CD4-positive, alpha-beta memory T cell (primary cell): Measurements from ENCODE around the gene NR1H3. TPM values are rescaled to one million over a fixed set of nuclear protein-coding genes. Genes with fewer than 3 reads are reported as not detected.
A peak's percentile ranks its signal among the peaks of the same experiment; 100 is the strongest.
"Not testable (repeated sequence)": the region's sequence is repeated elsewhere in the genome, so short reads cannot be mapped to it uniquely, and the experiment has no call there.

ENCODE experiments used
- CTCF ChIA-PET: fragments of 350-600 bp; sonication (Branson Sonifier 250); formaldehyde crosslinking; loops from one replicate; lab custom pipeline; 2021; ENCODE audit warnings: inconsistent platforms; ENCODE audit not compliant: partially characterized antibody; lab: Charles Lee
- POLR2A ChIA-PET: fragments of 350-600 bp; sonication (Branson Sonifier 250); formaldehyde crosslinking; loops from one replicate; lab custom pipeline; 2021; ENCODE audit not compliant: partially characterized antibody; lab: Charles Lee
- DNase-seq, 5 donors: peaks; one replicate each; pipeline versions ENCODE4 v3.0.0 to v3.0.0-alpha.2; 2020 to 2022; ENCODE audit warnings: mixed read lengths in 1 of 5
- H3K27ac ChIP-seq: one replicate; pipeline ENCODE4 v1.7.0; 2013; ENCODE audit warnings: low read depth, low read length
- H3K27me3 ChIP-seq: 2 replicates; pipeline ENCODE4 v1.7.0; 2013; ENCODE audit warnings: mild to moderate bottlenecking, low read length, moderate library complexity; ENCODE audit not compliant: insufficient read depth
- H3K36me3 ChIP-seq: 2 replicates; pipeline ENCODE4 v1.7.0; 2013; ENCODE audit warnings: mild to moderate bottlenecking, low read length, moderate library complexity; ENCODE audit not compliant: insufficient read depth
- H3K4me1 ChIP-seq: 2 replicates; pipeline ENCODE4 v1.7.0; 2013; ENCODE audit warnings: mild to moderate bottlenecking, low read length, moderate library complexity; ENCODE audit not compliant: insufficient read depth
- H3K4me3 ChIP-seq, 2 donors: one replicate each; pipeline ENCODE4 v1.7.0; 2013; ENCODE audit warnings: low read length in 2 of 2, mild to moderate bottlenecking in 1 of 2
- H3K9me3 ChIP-seq, 2 donors: one replicate each; pipeline ENCODE4 v1.7.0; 2013; ENCODE audit warnings: low read length in 2 of 2, control low read depth in 1 of 2; ENCODE audit not compliant: control insufficient read depth in 1 of 2
- H3K27ac Mint-ChIP-seq, 7 donors: one replicate each; pipeline ENCODE4 v1.8.0; 2020 to 2021; ENCODE audit warnings: mixed read lengths in 7 of 7, mild to moderate bottlenecking in 6 of 7, inconsistent platforms in 3 of 7, moderate library complexity in 3 of 7
- H3K27me3 Mint-ChIP-seq, 2 donors: one replicate each; pipeline ENCODE4 v1.8.0; 2020 to 2021; ENCODE audit warnings: mixed read lengths in 2 of 2
- H3K36me3 Mint-ChIP-seq, 2 donors: one replicate each; pipeline ENCODE4 v1.8.0; 2020 to 2021; ENCODE audit warnings: mixed read lengths in 2 of 2, inconsistent platforms in 1 of 2, mild to moderate bottlenecking in 1 of 2
- H3K4me1 Mint-ChIP-seq, 4 donors: one replicate each; pipeline ENCODE4 v1.8.0; 2020 to 2021; ENCODE audit warnings: mixed read lengths in 4 of 4, mild to moderate bottlenecking in 1 of 4
- H3K4me3 Mint-ChIP-seq, 8 donors: one replicate each; pipeline ENCODE4 v1.8.0; 2020 to 2021; ENCODE audit warnings: mixed read lengths in 8 of 8, mild to moderate bottlenecking in 7 of 8, moderate library complexity in 6 of 8, inconsistent platforms in 3 of 8
- H3K9me3 Mint-ChIP-seq, 8 donors: one replicate each; pipeline ENCODE4 v1.8.0; 2020 to 2021; ENCODE audit warnings: mixed read lengths in 8 of 8, mild to moderate bottlenecking in 5 of 8, inconsistent platforms in 3 of 8, moderate library complexity in 1 of 8
- intact Hi-C: fragments of 100-400 bp; cut with micrococcal nuclease; formaldehyde crosslinking; loops from one replicate; pipeline ENCODE4 v1.15.1; 2023
- polyA plus RNA-seq, 2 donors: library from polyadenylated mRNA; unstranded; fragments of 300-500 nt; fragmentation: Illumina TruSeq; gene quantifications; one replicate each; pipeline ENCODE4 v1.2.3, GENCODE V29; 2021
- total RNA-seq, 2 experiments: library from RNA; stranded (reverse); gene quantifications; one replicate each; pipeline ENCODE4 v1.2.3, GENCODE V29; 2021

The NR1H3 gene
- total RNA-seq (10 to 100 TPM; 17.8 to 20.0 TPM), polyA plus RNA-seq (1 to 10 TPM; 3.3 to 7.8 TPM)

GRCh38 chr11:47257517-47258316 is at the start of gene NR1H3:
NR1H3 (plus strand) TSS chr11:47257996; CDS start chr11:47259217, 1,221 bp downstream.
- Histone ChIP-seq H3K27ac (no peak within 1 kb of the TSS), H3K36me3 (no peaks in the 10 kb centered on the region), H3K27me3 (no peaks in the 10 kb centered on the region), H3K4me3 (no peak within 1 kb of the TSS), H3K4me1 (peaks cover 9% of the 10 kb centered on the region), H3K9me3 (no peaks in the 10 kb centered on the region)
- H3K4me3 Mint-ChIP-seq, result no peak within 1 kb of the TSS
- no peaks in the 10 kb centered on the region for H3K9me3 Mint-ChIP-seq
- no peak for DNase-seq
- intact Hi-C loops, result no loop called here
- H3K36me3 Mint-ChIP-seq, result no peaks in the 10 kb centered on the region
- CTCF ChIA-PET, result interaction anchor here (0.6 to 3.8 kb wide), 7 partner anchors 9 to 260 kb away, joined by 3 to 28 read pairs (median 10); partner anchors contain the start of gene ACP2
- POLR2A ChIA-PET, result interaction anchor here (1.0 to 3.1 kb wide), 5 partner anchors 10 to 79 kb away, joined by 3 to 13 read pairs (median 4); partner anchors contain the start of genes ACP2 and DDB2
- H3K4me1 Mint-ChIP-seq, result peaks cover 3 to 5% (median 4%) of the 10 kb centered on the region in 4 donors
- peak within 1 kb of the TSS in 3 of 7 donors; percentile 4 to 51 (median 19) for H3K27ac Mint-ChIP-seq
- no peaks in the 10 kb centered on the region for H3K27me3 Mint-ChIP-seq

GRCh38 chr11:47208008-47208552 is 49.7 kb upstream of the NR1H3 start:
- H3K4me1 ChIP-seq, DNase-seq, H3K27me3 Mint-ChIP-seq, CTCF ChIA-PET, H3K27ac Mint-ChIP-seq, H3K9me3 ChIP-seq, H3K9me3 Mint-ChIP-seq, H3K36me3 ChIP-seq, H3K4me3 Mint-ChIP-seq, H3K27ac ChIP-seq, H3K36me3 Mint-ChIP-seq, H3K27me3 ChIP-seq, H3K4me3 ChIP-seq, H3K4me1 Mint-ChIP-seq, intact Hi-C loops: not testable (repeated sequence)
- POLR2A ChIA-PET, result interaction anchor here (0.7 kb wide), 1 partner anchor 42 kb away, joined by 3 read pairs; no protein-coding TSS in a partner anchor

GRCh38 chr11:47208628-47209027 is 49.2 kb upstream of the NR1H3 start:
- POLR2A ChIA-PET, result interaction anchor here (0.7 kb wide), 1 partner anchor 42 kb away, joined by 3 read pairs; no protein-coding TSS in a partner anchor
- CTCF ChIA-PET, result no interaction called here
- intact Hi-C loops, result no loop called here

GRCh38 chr11:47212938-47213337 is 44.9 kb upstream of the NR1H3 start:
- ChIA-PET POLR2A (interaction anchor here (2.8 to 2.9 kb wide), 2 partner anchors 26 to 36 kb away, joined by 22 to 66 read pairs; partner anchors contain the start of genes ARFGAP2 and PACSIN3), CTCF (interaction anchor here (4.0 kb wide), 1 partner anchor 34 kb away, joined by 42 read pairs; no protein-coding TSS in a partner anchor)
- Histone ChIP-seq H3K4me1 (peaks cover 29% of the 10 kb centered on the region), H3K4me3 (no peak overlapping the region), H3K36me3 (peaks cover 2% of the 10 kb centered on the region), H3K27ac (no peak overlapping the region), H3K27me3 (no peaks in the 10 kb centered on the region), H3K9me3 (no peaks in the 10 kb centered on the region)
- no peaks in the 10 kb centered on the region for H3K9me3 Mint-ChIP-seq
- intact Hi-C loops, result no loop called here
- H3K4me1 Mint-ChIP-seq, result peaks cover 16 to 31% (median 21%) of the 10 kb centered on the region in 4 donors
- peaks cover 2 to 24% of the 10 kb centered on the region in 2 donors for H3K36me3 Mint-ChIP-seq
- H3K4me3 Mint-ChIP-seq, result peak overlapping the region in 3 of 8 donors; percentile 21 to 35 (median 31)
- H3K27ac Mint-ChIP-seq, result peak overlapping the region in 1 of 7 donors; percentile 13
- H3K27me3 Mint-ChIP-seq, result no peaks in the 10 kb centered on the region
- DNase-seq, result no peak

More at GRCh38 chr11:47208628-47209027, 49.2 kb upstream of the NR1H3 start:
- Mint-ChIP-seq H3K27ac (no peak overlapping the region), H3K4me1 (no peaks in the 10 kb centered on the region), H3K9me3 (no peaks in the 10 kb centered on the region), H3K4me3 (no peak overlapping the region), H3K27me3 (peaks cover 0 to 4% of the 10 kb centered on the region in 2 donors), H3K36me3 (no peaks in the 10 kb centered on the region)
- no peak for DNase-seq
- H3K27me3 ChIP-seq, result no peaks in the 10 kb centered on the region
- H3K36me3 ChIP-seq, result no peaks in the 10 kb centered on the region
- H3K9me3 ChIP-seq, result no peaks in the 10 kb centered on the region
- no peak overlapping the region for H3K4me3 ChIP-seq
- no peak overlapping the region for H3K27ac ChIP-seq
- peaks cover under 1% of the 10 kb centered on the region for H3K4me1 ChIP-seq

GRCh38 chr11:47213950-47214565 is 43.7 kb upstream of the NR1H3 start:
- Mint-ChIP-seq H3K4me1 (peaks cover 23 to 39% (median 28%) of the 10 kb centered on the region in 4 donors), H3K4me3 (peak overlapping the region; percentile 99 to 100 (median 99)), H3K36me3 (peaks cover 8 to 31% of the 10 kb centered on the region in 2 donors), H3K27ac (peak overlapping the region; percentile 98 to 100 (median 99)), H3K27me3 (no peaks in the 10 kb centered on the region), H3K9me3 (no peaks in the 10 kb centered on the region)
- Histone ChIP-seq H3K9me3 (no peaks in the 10 kb centered on the region), H3K27me3 (no peaks in the 10 kb centered on the region), H3K27ac (peak overlapping the region; percentile 81), H3K4me1 (peaks cover 37% of the 10 kb centered on the region), H3K4me3 (peak overlapping the region; percentile 57 to 95), H3K36me3 (peaks cover 6% of the 10 kb centered on the region)
- ChIA-PET POLR2A (interaction anchor here (0.6 to 5.3 kb wide), 29 partner anchors 9 to 1354 kb away, joined by 3 to 92 read pairs (median 5); partner anchors contain the start of genes ACP2, AMBRA1, ARFGAP2 and FNBP4), CTCF (interaction anchor here (1.5 to 4.4 kb wide), 10 partner anchors 10 to 57 kb away, joined by 3 to 42 read pairs (median 8); partner anchors contain the start of genes ACP2 and PACSIN3)
- peak; percentile 79 to 88 (median 80) for DNase-seq
- intact Hi-C loops, result loop anchor here (1.0 to 2.0 kb wide), 2 partner anchors 27 to 37 kb away; partner anchors contain the start of gene PACSIN3

- ChIA-PET CTCF (interaction anchor here (0.9 to 4.4 kb wide), 18 partner anchors 9 to 239 kb away, joined by 3 to 42 read pairs (median 6); partner anchors contain the start of genes ACP2 and PACSIN3), POLR2A (interaction anchor here (0.5 to 5.3 kb wide), 35 partner anchors 10 to 1298 kb away, joined by 3 to 92 read pairs (median 5); partner anchors contain the start of genes ACP2, AMBRA1, ARFGAP2 and ARHGAP1)
- no peaks in the 10 kb centered on the region for H3K27me3 ChIP-seq
- no peaks in the 10 kb centered on the region for H3K9me3 ChIP-seq
- Mint-ChIP-seq H3K4me3 (peak overlapping the region; percentile 99 to 100 (median 99)), H3K27ac (peak overlapping the region; percentile 90 to 100 (median 98)), H3K27me3 (no peaks in the 10 kb centered on the region), H3K4me1 (peaks cover 24 to 42% (median 33%) of the 10 kb centered on the region in 4 donors), H3K9me3 (no peaks in the 10 kb centered on the region), H3K36me3 (peaks cover 12 to 40% of the 10 kb centered on the region in 2 donors)
- peak overlapping the region; percentile 54 to 95 for H3K4me3 ChIP-seq
- intact Hi-C loops, result loop anchor here (1.0 to 5.0 kb wide), 5 partner anchors 29 to 552 kb away; partner anchors contain the start of genes ACP2, FNBP4, PACSIN3 and SLC39A13
- H3K4me1 ChIP-seq, result peaks cover 37% of the 10 kb centered on the region
- H3K36me3 ChIP-seq, result peaks cover 9% of the 10 kb centered on the region
- H3K27ac ChIP-seq, result peak overlapping the region; percentile 81
- DNase-seq, result no peak
Observed at GRCh38 chr11:47215366-47215910, 42.4 kb upstream of the NR1H3 start.
